Amniotic epithelial cell (primary cell): ENCODE results near the gene KIF16B.
A peak's percentile ranks its signal among the peaks of the same experiment; 100 is the strongest.
"Not testable (repeated sequence)": the region's sequence is repeated elsewhere in the genome, so short reads cannot be mapped to it uniquely, and the experiment has no call there.

ENCODE experiments used
- DNase-seq: peaks from one replicate; pipeline ENCODE4 v3.0.0-alpha.2; 2010; ENCODE audit warnings: low read depth

Gene KIF16B

DNA sequence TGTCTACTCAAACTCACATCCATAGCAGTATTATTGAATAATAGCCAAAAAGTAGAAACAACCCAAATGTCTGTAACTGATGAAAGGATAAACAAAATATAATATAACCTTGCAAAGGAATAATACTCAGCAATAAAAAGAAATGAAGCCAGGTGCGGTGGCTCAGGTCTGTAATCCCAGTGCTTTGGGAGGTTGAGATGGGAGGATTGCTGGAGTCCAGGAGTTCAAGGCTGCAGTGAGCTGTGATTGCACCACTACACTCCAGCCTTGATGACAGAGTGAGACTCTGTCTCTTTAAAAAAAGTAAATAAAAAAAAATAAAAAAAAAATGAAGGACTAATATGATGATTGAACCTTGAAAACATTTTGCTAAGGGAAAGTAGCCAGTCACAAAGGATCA is 22.1 kb upstream of the KIF16B start:
- no peak for DNase-seq

DNA sequence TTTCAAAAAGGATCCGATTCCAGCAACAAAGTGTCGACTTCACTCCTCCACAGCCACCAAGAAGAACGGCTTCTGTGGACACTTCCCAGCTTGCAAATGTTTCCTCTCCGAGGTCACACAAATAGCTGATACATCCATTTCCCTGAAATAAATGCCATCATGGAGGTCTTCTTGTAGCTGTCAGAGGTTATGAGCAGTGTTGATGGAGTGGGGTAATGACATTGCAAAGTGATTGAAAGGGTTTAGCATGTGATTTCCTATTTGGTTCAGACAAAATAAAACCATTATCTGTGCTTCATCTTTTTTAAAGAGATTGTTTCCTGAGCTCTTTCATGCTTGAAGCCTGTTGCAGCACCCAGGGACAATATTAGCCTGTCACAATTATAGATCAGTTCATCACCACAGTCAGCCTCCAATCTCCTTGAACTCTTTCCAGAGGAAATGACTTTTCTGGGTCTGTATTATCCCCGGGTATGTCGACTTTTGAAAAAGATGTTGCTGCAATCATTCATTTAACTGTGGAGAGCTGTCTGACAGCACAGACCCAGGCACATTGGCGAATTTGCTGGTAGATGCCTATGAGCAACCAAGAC is 16.9 kb upstream of the KIF16B start:
- DNase-seq: no peak

DNA sequence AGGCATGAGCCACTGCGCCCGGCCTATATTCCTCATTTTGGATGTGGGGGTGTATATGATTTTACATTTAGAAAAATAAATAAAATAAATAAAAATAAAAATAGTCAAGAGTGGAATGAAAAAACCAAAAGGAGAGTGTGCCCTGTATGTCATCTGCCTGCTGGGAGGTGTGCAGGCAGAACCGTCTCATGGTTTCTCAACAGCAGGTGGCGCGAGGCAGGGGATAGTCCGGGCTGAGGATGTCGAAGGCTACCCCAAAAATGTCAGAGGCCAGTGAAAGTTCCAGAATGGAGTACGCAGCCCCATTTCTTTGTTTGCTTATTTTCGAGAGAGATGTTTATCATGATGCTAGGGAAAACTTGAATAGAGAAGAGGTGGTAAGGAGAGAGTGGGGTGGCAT is 16.4 kb upstream of the KIF16B start:
- DNase-seq: no peak

DNA sequence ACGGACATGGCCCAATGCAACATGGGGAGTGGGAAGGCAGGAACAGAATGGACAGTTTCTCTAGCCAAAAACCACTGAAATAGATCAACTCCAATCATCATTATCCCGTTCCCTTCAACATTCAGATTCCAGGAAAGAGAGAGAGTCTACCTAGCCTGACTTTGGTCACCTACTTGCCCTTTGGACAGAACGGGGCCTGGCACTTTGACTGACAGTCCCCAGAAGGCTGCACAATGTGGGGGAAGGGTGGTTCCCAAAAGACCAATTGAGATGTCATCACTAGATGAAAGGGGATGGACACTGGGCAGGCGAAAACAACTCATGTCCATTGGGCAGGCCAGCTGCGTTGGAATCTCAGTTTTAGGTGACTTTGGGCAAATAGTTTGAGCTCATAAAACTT is 15.0 kb upstream of the KIF16B start:
- no peak for DNase-seq

DNA sequence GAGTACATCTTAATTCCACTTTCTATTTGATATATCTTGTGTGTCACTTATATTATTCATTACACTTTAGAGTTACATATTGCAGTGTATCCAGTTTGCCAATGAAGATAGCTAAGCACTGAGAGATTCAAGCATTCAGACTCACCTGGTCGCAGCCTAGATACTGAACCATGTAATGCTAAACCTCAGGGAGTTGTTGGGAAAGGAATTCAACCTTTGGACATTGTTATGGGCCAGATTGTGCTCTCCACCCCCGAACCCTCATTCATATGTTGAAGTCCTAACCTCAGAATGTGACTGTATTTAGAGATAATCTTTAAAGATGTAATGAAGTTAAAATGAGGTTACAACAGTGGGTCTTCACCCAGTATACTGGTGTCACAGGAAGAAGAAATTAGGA is 13.8 kb upstream of the KIF16B start:
- DNase-seq: no peak

DNA sequence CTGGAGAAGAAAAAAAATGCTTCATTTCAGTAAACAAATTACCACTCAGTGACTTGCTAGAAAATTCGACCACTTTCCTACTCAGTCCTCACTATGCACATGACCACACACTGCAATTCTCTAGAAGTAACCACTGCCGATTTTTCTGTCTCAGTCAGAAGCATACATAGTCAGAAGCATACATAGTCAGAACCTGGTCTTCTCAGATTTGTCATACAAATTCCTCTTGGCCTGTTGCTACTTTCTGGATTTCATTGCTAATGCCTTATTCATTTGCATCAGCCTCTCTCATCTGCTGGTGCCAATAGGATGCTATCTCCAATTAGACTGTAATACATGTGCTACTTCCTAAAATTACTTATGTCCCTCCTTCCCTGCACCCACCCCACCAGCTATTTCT is 10.2 kb upstream of the KIF16B start:
- no peak for DNase-seq

DNA sequence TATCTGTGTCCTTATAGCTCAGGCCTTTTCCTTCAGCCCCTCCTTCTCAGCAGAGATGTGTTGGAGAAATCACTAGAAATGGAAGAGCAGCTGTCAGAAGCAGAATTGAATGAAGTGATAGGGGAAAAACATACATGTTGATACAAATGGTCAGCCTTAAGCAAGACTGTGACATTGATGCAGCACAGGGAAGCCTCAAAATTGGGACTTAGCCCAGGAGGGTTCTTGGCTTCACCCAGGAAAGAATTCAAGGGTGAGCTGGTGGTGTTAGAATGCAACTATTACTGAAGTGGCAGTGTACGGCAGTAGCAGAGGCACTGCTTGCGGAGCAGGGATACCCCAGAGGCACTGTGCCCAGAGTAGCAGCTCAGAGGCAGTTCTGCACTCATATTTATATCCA is 8.0 kb upstream of the KIF16B start:
- no peak for DNase-seq

DNA sequence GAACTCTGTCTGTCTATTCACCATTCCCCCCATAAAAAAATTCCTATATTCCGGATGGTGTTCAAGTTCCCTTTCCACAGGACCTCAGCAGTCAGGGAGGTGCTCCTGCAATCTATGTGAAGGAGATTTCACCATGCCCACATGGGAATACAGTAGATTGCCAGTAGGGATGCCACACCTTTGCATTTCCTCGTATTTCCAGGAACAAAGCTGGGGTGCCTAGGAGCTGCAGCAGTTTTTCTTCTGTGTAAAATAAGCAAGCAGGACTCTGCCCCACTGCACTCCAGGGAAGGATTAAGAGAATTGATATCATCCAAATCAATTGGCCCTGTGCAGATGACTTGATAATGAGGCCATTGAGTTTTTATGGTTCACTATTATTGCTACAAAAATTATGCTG is 7.4 kb upstream of the KIF16B start:
- DNase-seq: no peak

DNA sequence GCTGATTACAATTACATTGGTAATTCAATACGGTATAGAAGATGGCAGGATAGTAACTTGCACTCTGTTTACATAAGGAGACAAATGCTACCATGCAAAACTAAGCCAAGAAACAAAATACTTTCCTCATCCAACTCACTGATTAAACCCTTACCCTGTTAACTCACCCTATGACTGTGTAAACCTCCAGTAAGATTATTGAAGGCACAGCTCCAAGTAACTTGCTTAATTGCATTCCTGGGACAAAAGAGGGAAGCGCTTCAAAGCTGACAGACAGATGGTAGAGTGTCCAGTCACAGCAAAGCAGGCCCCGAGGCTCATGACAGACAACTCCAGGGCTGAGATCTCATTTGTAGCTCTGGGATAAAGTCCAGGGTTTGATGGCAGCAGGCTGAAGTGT is 6.9 kb upstream of the KIF16B start:
- peak; percentile 72 for DNase-seq

DNA sequence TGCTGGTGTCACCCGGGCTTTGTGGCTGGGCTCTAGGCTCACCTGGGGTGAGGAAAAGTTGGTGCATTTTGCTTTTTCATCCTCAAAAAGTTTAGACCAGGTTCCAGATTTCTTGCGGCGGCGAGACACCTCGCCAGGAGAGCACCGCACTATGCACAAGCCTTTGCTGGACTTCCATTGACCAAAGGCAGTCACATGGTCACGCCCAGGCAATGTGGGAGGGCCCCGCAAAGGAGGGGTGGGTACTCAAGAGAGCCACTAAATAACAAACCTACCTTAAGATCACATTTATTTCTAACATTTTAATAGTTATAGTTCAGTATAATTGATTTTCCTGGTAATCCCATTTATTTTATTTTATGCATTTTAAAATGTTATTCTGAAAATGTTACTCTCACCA is 3.0 kb upstream of the KIF16B start:
- DNase-seq: no peak

DNA sequence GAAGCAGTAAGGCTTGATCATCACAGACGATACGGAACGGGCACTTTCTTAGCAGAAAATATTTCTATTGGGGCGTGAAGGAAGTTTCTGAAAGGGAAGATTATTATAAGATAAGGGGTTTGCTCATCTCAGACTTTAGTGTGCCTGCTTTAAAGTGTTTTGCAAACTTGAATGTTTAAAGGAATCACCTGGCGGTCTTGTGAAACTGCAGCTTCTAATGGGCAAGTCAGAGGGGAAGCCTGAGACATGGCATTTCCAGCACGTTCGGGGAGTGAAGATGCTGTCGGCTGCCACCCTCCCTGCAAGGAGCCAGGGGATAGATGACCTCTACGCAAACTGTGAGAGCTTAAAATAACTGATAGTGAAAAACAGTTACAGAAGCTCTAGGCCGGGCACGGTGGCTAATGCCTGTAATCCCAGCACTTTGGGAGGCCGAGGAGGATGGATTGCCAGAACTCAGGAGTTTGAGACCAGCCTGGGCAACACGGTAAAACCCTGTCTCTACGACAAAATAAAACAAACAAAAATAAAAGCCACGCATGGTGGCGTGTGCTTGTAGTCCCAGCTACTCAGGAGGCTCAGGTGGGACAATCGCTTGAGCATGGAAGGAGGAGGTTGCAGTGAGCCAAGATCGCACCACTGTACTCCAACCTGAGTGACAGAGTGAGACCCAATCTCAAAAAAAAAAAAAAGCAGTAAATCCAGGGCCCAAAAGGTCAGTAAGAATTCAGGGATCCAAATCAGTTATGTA is 2.3 kb upstream of the KIF16B start:
- DNase-seq: peak; percentile 19

DNA sequence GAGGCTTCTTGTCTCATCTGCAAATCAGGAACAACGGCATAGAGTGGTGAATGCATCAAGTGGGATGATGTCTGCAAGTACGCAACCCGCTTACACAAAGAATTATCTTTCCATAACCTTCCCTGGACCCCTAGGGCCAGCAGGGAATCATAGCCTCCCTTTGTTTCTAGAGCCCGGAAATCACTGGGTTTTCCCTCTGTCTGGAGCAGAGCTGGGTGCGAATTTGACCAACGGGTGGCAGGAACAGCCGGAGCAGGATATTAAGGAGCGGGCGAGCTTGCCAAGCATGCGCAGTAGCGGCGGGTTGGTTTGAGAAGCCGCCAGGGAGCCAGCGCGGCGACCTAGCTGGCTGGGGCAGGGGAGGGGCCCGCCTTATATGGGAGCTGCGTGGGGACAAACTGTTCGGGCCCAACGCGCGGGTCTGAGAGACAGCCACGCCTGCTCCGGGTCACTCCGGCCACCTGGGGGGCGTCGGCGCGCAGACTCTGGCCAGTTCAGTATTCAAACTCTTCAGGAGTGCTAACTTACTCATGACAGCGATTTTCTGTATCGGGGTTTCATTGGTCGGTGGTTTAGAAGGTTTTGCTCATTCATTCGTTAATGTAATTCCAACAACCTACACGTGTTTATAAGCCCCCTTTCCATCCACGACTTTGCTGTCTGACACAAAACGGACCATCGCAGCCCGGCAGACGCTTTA is 1.6 kb upstream of the KIF16B start:
- DNase-seq: peak; percentile 60

DNA sequence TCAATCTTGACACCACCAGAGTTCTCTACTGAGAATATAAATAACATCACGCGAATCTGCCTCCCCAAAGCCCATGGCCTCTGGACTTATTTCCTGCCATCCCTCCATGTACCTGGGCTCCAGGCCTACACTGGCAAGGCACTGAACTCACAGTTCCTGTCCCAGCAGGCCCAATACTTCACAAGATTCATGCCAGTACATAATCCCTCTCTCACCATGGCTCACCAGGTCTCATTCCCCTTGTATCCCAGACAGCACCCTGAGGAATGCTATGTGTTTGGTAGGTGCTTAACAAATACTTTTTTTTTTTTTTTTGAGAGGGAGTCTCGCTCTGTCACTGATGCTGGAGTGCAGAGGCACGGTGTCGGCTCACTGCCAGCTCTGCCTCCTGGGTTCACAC is 1.9 kb downstream of the KIF16B start:
- no peak for DNase-seq

DNA sequence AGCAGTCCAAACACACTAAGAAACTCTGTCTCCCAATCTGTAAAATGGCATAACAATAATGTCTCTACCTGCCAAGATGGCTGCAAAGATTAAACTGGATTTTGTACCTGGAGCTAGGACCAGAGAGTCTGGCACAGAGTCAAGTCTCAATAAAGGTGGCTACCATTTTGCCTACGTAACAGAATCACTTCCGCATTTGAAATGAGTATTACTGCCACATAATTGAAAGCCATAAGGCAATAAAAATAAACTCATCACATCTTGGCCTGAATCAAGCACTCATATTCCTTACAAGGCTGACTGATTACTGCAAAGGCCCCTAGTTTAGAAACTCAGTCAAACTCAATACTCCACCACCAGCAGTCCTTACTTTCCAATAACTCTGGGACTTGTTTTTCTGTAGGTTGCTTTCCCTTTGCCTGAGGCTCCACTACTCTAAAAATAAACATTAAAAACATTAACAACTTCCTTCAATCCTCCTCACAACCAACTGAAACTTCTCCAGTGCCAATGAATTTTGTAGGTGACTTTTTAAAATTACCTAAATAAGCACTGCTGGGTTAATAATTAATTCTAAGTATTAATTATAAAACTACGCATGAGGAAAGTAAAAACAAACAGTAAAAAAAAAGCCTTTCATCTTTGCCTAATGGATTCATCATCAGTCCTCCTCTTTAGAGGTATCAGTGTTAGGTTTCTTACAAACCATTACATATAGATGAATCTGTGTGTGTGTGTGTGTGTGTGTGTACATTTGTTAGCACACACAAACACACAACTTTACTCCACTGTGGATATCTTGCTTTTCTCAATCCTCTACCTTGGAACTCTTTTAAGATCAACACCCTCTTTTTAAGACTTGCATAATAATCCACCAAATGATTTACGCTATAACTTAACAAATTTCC is 3.7 kb downstream of the KIF16B start:
- no peak for DNase-seq

DNA sequence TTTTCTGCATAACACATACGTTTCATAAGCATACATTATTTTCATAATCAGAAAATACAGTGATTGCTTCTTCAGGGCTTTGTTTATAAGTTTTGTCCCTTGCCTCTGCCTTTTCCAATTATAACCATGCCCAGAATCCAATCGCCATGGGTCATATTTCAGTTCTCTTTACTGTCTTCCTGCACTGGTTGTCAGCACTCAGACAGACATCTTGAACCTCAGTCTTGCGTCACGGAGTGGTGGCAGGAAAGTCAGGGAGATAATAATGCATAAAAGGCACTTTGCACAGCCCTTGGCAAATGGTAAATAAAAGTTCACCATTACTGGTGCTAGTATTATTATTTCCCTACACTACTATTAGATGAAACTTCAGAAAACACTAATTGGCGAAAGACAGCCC is 7.2 kb downstream of the KIF16B start:
- no peak for DNase-seq

DNA sequence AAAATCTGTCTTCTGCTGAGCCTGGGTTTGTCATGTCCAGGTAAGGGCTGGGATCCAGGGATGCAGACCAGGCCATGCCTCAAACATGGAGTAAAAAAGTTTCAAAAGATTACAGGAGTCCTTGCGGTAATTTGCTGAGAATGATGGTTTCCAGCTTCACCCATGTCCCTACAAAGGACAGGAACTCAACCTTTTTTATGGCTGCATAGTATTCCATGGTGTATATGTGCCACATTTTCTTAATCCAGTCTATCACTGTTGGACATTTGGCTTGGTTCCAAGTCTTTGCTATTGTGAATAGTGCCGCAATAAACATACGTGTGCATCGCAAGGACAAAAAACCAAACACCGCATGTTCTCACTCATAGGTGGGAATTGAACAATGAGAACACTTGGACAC is 9.2 kb downstream of the KIF16B start:
- not testable (repeated sequence) for DNase-seq

DNA sequence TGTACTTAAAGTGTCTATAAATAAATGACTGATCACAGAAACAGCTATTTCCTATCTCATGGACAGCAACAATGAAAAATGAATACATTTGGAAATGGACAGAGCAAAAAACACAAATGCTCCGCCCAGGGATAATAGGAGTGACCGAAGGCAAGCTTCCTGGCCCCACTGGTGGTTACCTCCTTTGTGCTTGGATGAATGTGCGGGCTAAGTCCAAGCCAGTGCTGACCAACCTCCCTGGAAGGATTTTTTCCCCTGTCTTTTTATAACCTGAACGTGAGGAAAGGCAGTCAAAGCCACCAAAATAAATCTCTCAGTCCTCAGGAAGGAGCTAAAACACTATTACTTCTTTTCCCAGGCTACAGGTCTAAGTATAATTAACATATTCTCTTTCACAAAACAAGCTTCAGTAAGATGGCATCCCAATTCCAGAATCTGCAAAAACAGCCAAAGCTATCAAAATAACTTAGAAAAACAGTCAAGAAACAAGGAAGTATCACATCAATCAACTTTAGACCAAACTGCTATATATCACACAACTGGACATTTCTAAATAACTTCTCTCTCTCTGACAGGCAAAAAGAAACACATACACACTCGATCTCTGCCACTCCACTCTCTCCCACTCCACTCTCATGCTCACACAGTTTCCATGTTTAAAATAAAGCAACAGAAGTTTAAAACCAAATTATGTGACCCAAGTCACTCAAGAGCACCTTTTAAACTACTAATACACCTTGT is 10.0 kb downstream of the KIF16B start:
- DNase-seq: no peak

DNA sequence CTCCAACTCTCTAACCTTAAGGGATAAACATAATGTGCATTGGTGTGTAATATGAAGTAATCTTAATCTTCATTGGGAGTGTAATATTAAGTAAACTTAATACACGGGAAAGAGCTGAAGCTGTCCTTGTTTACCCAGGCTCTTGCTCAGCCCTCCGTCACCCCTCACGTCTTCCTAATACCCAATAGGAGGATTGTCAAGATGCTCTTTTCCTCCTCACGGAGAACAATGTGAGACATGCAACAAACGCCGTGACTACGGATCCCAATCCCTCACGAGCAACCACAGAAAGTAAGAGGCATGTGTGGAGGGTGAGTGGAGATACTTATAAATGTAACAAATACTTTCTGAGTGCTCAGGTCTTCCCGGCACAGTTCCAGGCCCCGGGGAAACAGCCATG is 11.0 kb downstream of the KIF16B start:
- DNase-seq: no peak

DNA sequence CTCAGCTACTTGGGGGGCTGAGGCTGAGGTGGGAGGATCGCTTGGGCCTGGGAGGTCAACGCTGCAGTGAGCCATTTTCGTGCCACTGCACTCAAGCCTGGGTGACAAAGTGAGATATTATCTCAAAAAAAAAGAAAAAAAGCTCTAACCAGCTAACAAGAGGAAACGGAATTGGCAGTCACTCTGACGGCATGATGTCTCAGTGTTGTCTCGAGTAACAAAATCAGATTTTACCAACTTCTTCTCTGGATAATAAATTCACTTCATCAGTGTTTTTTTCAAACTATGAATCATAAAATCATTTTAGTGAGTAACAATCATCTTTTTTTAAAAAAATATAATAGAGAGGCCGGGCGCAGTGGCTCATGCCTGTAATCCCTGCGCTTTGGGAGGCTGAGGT is 12.6 kb downstream of the KIF16B start:
- DNase-seq: no peak

DNA sequence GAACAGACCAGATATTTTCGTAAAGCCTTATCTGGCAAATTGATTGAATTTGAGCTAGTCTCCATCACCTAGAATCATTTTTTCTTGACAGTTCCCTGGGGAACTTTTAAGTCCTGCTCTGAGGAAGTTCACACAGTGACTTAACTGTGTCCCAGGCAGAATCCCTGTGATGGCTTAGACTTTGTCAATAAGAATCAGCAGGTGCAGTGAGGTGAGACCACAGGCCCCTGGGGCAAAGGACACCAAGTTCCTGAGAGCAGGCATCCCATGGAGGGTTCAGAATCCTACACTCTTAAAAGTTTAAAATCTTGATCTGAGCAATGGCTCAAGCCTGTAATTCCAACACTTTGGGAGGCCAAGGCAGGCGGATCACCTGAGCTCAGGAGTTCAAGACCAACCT is 13.0 kb downstream of the KIF16B start:
- DNase-seq: no peak

DNA sequence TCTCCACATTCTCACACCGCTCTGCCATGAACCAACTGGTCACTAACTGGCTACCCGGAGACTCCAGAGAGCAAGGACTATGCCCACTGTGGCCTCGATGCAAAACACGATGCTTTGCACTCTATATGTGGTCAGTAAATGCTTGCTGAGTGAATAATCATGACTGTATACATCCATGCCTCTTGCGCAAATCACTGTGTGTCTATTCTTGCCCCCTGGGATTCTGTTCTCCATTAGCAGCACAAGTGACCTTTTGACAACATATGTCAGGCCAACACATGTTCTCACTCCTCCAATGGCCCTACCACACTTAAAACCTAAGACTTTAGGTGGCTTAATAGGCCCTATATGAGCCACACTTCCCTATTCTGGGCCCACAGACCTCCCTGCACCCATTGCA is 16.9 kb downstream of the KIF16B start:
- DNase-seq: peak; percentile 29

DNA sequence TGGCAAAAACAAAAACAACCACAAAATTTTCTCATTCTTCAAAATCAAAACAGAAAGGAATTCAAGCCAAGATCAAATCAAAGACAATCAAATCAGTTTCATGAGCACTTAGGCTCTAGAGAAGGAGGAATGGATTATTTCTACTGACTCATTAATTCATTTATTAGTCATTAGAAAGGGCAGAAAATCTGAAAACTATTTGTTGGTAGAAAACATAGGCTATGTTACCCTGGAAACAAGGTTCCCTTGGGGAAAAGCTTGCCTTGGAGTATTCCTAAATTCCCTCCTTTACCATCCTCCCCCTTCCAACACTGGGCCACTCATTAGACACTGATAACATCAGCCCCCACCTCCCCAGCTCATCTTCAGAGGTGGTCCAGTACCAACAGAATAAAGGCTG is 17.5 kb downstream of the KIF16B start:
- DNase-seq: no peak
